ENCODE results near the gene VAV1.

DNA sequence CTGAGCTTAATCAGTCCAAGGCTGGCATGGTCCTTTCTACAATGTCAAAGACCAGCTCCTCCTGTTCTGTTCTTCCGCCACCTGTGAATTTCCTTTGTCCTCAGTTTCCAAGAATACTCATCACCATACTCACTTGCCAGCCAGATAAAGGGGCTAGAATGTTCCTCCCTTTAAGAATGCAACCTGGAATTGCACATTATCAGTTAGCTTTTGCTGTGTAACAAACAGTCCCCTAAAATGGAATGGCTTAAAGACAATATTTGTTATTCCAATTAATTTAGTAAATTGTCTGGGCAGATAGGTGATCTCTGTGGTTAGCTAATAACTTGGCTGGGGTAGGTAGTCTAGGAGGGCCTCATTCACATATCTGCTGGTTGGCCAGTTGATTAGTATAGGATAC is 36.0 kb downstream of the VAV1 start:
- TF ChIP-seq, protein P1, sequence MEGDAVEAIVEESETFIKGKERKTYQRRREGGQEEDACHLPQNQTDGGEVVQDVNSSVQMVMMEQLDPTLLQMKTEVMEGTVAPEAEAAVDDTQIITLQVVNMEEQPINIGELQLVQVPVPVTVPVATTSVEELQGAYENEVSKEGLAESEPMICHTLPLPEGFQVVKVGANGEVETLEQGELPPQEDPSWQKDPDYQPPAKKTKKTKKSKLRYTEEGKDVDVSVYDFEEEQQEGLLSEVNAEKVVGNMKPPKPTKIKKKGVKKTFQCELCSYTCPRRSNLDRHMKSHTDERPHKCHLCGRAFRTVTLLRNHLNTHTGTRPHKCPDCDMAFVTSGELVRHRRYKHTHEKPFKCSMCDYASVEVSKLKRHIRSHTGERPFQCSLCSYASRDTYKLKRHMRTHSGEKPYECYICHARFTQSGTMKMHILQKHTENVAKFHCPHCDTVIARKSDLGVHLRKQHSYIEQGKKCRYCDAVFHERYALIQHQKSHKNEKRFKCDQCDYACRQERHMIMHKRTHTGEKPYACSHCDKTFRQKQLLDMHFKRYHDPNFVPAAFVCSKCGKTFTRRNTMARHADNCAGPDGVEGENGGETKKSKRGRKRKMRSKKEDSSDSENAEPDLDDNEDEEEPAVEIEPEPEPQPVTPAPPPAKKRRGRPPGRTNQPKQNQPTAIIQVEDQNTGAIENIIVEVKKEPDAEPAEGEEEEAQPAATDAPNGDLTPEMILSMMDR (IDR thresholded peaks at IDR 0.05) = no peak
- TF ChIP-seq POLR2A (IDR thresholded peaks at IDR 0.05) = no peak
